HEK293 (cell line): ENCODE measurements around the gene M1AP.

Experiments used
- CTCF ChIP-seq: fragments of 450-650 bp; formaldehyde crosslinking; IDR thresholded peaks from 2 replicates; pipeline ENCODE4 v1.5.1; 2016; ENCODE audit warnings: missing biosample characterization, missing genetic modification characterization
- ZNF629 ChIP-seq: fragments of 450-650 bp; formaldehyde crosslinking; IDR thresholded peaks from 2 replicates; pipeline ENCODE4 v1.5.1; 2017; ENCODE audit warnings: missing biosample characterization, missing genetic modification characterization

- no peak for TF ChIP-seq ZNF629 (tag by site-specific recombination)
- no peak for TF ChIP-seq CTCF (tag by site-specific recombination)
These were observed 132.0 kb downstream of the M1AP start for GRCh38 chr2:74515981-74516633.
